Panc1 (cell line): ENCODE results near the gene CBX2. TPM values are rescaled to one million over a fixed set of nuclear protein-coding genes. Genes with fewer than 3 reads are reported as not detected.
A peak's percentile ranks its signal among the peaks of the same experiment; 100 is the strongest.

Source experiments
- ATAC-seq: fragments of 200-7000 bp; cut with Tn5 transposase; 2 replicates; pipeline ENCODE4 v1.9.1; 2020; ENCODE audit warnings: mild to moderate bottlenecking, moderate library complexity
- BruUV-seq: library from RNA; stranded (reverse); fragments of 400-500 nt; replicated peaks from 2 replicates; lab custom pipeline; 2021; lab: Mats Ljungman, UMichigan
- CTCF ChIA-PET: fragments of 300-600 bp; sonication (Branson Sonifier 250); formaldehyde crosslinking; loops from one replicate; lab custom pipeline; 2022; ENCODE audit warnings: antibody characterized with exemption; lab: Charles Lee
- POLR2A ChIA-PET: fragments of 300-600 bp; sonication (Branson Sonifier 250); formaldehyde crosslinking; loops from one replicate; lab custom pipeline; 2022; ENCODE audit warnings: antibody characterized with exemption; lab: Charles Lee
- DNase-seq: peaks from one replicate; pipeline ENCODE4 v3.0.0-alpha.2; 2010; ENCODE audit warnings: low read depth, low spot score
- H3K27ac ChIP-seq: 2 replicates; pipeline ENCODE4 v1.5.1; 2011; ENCODE audit warnings: mild to moderate bottlenecking, low read length, inconsistent platforms
- H3K27me3 ChIP-seq: fragments of 200-500 bp; sonication (Bioruptor generic); 2 replicates; pipeline ENCODE4 v1.6.0; 2014; ENCODE audit warnings: low read length, inconsistent platforms; ENCODE audit not compliant: control insufficient read depth, insufficient read depth
- H3K36me3 ChIP-seq: fragments of 200-500 bp; sonication (Bioruptor generic); 2 replicates; pipeline ENCODE4 v1.5.1; 2014; ENCODE audit warnings: inconsistent platforms, mild to moderate bottlenecking, low read length, moderate library complexity; ENCODE audit not compliant: control insufficient read depth, insufficient read depth
- H3K4me1 ChIP-seq: 2 replicates; pipeline ENCODE4 v1.5.1; 2011; ENCODE audit warnings: inconsistent platforms, mild to moderate bottlenecking, low read length, moderate library complexity; ENCODE audit not compliant: control insufficient read depth, insufficient read depth
- H3K4me3 ChIP-seq, 2 experiments: 2 replicates each; pipeline ENCODE4 v1.5.1; 2011 to 2012; ENCODE audit warnings: low read depth in 2 of 2, low read length in 2 of 2, mild to moderate bottlenecking in 2 of 2, inconsistent platforms in 1 of 2, moderate library complexity in 1 of 2
- H3K9me3 ChIP-seq: fragments of 200-500 bp; sonication (Bioruptor generic); 2 replicates; pipeline ENCODE4 v1.5.1; 2014; ENCODE audit warnings: low read depth, mild to moderate bottlenecking, inconsistent platforms, low read length, moderate library complexity; ENCODE audit not compliant: control insufficient read depth, insufficient read depth
- POLR2AphosphoS5 ChIP-seq: IDR thresholded peaks from 2 replicates; pipeline ENCODE4 v1.6.1; 2012; ENCODE audit warnings: mild to moderate bottlenecking, low read depth, low read length, moderate library complexity
- SIN3A ChIP-seq: IDR thresholded peaks from 2 replicates; pipeline ENCODE4 v1.6.1; 2012; ENCODE audit warnings: low read depth, mild to moderate bottlenecking, low read length, moderate library complexity, borderline replicate concordance; ENCODE audit not compliant: insufficient read depth
- TCF7L2 ChIP-seq: IDR thresholded peaks from 2 replicates; pipeline ENCODE4 v1.6.1; 2011; ENCODE audit warnings: mild to moderate bottlenecking, low read depth, low read length, inconsistent platforms
- in situ Hi-C: cut with HindIII; loops from 2 replicates; pipeline ENCODE4 v1.10.0; 2016; ENCODE audit warnings: low sequenced_read_pairs, low pct_unique_long_range_greater_than_20kb
- intact Hi-C: fragments of 100-400 bp; cut with micrococcal nuclease; formaldehyde crosslinking; loops from one replicate; pipeline ENCODE4 v1.10.0; 2022; ENCODE audit not compliant: unreplicated experiment
- total RNA-seq: library from RNA; stranded (reverse); gene quantifications from one replicate; pipeline ENCODE4 v1.2.1, GENCODE V29; 2021; ENCODE audit not compliant: unreplicated experiment
- TF ChIP-seq, protein P1 (sequence below): fragments of 450-650 bp; IDR thresholded peaks from 2 replicates; pipeline ENCODE4 v1.5.1; 2017; ENCODE audit warnings: mild to moderate bottlenecking
- TF ChIP-seq, protein P2 (sequence below), 2 experiments: IDR thresholded peaks; 2 replicates each; pipeline ENCODE4 v1.6.1; 2011 to 2012; ENCODE audit warnings: low read depth in 2 of 2, control low read depth in 1 of 2, low read length in 1 of 2, mild to moderate bottlenecking in 1 of 2, moderate library complexity in 1 of 2; ENCODE audit not compliant: insufficient read depth in 1 of 2

The CBX2 gene
- total RNA-seq, 1 experiment from 2014 or later = 9.0 TPM

DNA sequence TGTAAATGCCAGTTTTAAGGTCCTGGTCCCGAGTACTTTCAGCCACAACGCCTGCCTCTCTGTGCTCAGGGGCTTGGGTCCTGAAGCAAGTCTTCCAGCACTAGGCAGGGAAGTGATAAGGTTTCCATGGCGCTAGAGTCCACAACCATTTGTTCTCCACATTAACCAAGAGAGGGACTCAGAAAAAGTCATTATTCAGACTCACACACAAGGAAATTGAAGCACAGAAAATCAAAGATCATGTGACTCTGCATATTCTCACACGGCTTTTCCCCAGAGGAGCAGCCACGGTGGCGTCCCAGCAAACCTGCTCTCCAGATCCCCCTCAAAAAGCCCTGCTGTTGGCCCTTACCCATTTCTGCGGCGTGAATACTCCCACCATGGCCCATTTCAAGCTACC, 37.5 kb upstream of the CBX2 start:
- intact Hi-C loops (loop anchor here (10.0 kb wide), 1 partner anchor 94 kb away; the partner anchor contains the start of gene CBX4), in situ Hi-C loops (no loop called here)
- Histone ChIP-seq H3K4me3 (no peak overlapping the region), H3K27me3 (no peaks in the 10 kb centered on the region), H3K9me3 (no peaks in the 10 kb centered on the region), H3K36me3 (no peaks in the 10 kb centered on the region), H3K4me1 (no peaks in the 10 kb centered on the region), H3K27ac (no peak overlapping the region)
- no peak for ATAC-seq
- ChIA-PET CTCF (interaction anchor here (0.6 kb wide), 1 partner anchor 888 kb away, joined by 3 read pairs; no protein-coding TSS in a partner anchor), POLR2A (no interaction called here)
- no peak for DNase-seq
- TF ChIP-seq, protein P1, sequence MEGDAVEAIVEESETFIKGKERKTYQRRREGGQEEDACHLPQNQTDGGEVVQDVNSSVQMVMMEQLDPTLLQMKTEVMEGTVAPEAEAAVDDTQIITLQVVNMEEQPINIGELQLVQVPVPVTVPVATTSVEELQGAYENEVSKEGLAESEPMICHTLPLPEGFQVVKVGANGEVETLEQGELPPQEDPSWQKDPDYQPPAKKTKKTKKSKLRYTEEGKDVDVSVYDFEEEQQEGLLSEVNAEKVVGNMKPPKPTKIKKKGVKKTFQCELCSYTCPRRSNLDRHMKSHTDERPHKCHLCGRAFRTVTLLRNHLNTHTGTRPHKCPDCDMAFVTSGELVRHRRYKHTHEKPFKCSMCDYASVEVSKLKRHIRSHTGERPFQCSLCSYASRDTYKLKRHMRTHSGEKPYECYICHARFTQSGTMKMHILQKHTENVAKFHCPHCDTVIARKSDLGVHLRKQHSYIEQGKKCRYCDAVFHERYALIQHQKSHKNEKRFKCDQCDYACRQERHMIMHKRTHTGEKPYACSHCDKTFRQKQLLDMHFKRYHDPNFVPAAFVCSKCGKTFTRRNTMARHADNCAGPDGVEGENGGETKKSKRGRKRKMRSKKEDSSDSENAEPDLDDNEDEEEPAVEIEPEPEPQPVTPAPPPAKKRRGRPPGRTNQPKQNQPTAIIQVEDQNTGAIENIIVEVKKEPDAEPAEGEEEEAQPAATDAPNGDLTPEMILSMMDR = no peak
- TF ChIP-seq, protein P2, sequence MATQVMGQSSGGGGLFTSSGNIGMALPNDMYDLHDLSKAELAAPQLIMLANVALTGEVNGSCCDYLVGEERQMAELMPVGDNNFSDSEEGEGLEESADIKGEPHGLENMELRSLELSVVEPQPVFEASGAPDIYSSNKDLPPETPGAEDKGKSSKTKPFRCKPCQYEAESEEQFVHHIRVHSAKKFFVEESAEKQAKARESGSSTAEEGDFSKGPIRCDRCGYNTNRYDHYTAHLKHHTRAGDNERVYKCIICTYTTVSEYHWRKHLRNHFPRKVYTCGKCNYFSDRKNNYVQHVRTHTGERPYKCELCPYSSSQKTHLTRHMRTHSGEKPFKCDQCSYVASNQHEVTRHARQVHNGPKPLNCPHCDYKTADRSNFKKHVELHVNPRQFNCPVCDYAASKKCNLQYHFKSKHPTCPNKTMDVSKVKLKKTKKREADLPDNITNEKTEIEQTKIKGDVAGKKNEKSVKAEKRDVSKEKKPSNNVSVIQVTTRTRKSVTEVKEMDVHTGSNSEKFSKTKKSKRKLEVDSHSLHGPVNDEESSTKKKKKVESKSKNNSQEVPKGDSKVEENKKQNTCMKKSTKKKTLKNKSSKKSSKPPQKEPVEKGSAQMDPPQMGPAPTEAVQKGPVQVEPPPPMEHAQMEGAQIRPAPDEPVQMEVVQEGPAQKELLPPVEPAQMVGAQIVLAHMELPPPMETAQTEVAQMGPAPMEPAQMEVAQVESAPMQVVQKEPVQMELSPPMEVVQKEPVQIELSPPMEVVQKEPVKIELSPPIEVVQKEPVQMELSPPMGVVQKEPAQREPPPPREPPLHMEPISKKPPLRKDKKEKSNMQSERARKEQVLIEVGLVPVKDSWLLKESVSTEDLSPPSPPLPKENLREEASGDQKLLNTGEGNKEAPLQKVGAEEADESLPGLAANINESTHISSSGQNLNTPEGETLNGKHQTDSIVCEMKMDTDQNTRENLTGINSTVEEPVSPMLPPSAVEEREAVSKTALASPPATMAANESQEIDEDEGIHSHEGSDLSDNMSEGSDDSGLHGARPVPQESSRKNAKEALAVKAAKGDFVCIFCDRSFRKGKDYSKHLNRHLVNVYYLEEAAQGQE (IDR thresholded peaks at IDR 0.05; ENCODE audit: insufficient read depth in 1 of 2, low read depth in 2 of 2, low read length in 1 of 2) = no peak
- TF ChIP-seq POLR2AphosphoS5 (no peak), TCF7L2 (no peak), SIN3A (no peak)
- BruUV-seq = no TSS peak

DNA sequence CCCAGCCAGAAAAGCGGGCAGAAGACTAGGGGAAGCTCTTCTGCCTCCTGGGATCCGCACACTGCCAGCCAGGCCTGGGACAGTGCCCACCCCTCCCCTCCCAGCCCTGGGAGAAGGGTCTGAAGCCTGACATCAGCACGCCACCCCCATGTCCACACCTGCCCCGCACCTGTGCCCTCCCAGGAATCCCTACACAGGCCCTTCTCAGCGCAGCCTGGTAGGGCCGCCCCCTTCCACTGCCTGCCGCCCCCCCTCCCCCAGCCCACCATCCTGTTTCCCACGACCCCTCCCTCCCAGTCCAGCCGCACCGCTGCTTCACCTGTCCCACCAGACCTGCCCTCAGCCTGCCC, 36.6 kb upstream of the CBX2 start:
- TF ChIP-seq, protein P1 = no peak
- ChIA-PET POLR2A (no interaction called here), CTCF (interaction anchor here (0.6 to 1.2 kb wide), 4 partner anchors 33 to 203 kb away, joined by 3 read pairs; no protein-coding TSS in a partner anchor)
- intact Hi-C loops = loop anchor here (10.0 kb wide), 1 partner anchor 93 kb away; the partner anchor contains the start of gene CBX4
- no TSS peak for BruUV-seq
- no peaks in the 10 kb centered on the region for H3K36me3 ChIP-seq
- 0 out of 2 replicates have a peak, but pooled peaks cover 3% of the 10 kb centered on the region for H3K4me1 ChIP-seq
- DNase-seq (no peak), ATAC-seq (no peak)
- no peak overlapping the region for H3K27ac ChIP-seq
- no peaks in the 10 kb centered on the region for H3K9me3 ChIP-seq
- peak overlapping the region; percentile 14 to 21; a peak in 2 of 4 replicates for H3K4me3 ChIP-seq
- H3K27me3 ChIP-seq = no peaks in the 10 kb centered on the region
- in situ Hi-C loops = no loop called here
